ENCODE results near the gene RBM15B.
A peak's percentile ranks its signal among the peaks of the same experiment; 100 is the strongest.
"Not testable (repeated sequence)": the region's sequence is repeated elsewhere in the genome, so short reads cannot be mapped to it uniquely, and the experiment has no call there.

RBM15B gene, protein sequence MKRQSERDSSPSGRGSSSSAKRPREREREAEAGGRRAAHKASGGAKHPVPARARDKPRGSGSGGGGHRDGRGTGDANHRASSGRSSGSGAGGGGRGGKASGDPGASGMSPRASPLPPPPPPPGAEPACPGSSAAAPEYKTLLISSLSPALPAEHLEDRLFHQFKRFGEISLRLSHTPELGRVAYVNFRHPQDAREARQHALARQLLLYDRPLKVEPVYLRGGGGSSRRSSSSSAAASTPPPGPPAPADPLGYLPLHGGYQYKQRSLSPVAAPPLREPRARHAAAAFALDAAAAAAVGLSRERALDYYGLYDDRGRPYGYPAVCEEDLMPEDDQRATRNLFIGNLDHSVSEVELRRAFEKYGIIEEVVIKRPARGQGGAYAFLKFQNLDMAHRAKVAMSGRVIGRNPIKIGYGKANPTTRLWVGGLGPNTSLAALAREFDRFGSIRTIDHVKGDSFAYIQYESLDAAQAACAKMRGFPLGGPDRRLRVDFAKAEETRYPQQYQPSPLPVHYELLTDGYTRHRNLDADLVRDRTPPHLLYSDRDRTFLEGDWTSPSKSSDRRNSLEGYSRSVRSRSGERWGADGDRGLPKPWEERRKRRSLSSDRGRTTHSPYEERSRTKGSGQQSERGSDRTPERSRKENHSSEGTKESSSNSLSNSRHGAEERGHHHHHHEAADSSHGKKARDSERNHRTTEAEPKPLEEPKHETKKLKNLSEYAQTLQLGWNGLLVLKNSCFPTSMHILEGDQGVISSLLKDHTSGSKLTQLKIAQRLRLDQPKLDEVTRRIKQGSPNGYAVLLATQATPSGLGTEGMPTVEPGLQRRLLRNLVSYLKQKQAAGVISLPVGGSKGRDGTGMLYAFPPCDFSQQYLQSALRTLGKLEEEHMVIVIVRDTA

DNA sequence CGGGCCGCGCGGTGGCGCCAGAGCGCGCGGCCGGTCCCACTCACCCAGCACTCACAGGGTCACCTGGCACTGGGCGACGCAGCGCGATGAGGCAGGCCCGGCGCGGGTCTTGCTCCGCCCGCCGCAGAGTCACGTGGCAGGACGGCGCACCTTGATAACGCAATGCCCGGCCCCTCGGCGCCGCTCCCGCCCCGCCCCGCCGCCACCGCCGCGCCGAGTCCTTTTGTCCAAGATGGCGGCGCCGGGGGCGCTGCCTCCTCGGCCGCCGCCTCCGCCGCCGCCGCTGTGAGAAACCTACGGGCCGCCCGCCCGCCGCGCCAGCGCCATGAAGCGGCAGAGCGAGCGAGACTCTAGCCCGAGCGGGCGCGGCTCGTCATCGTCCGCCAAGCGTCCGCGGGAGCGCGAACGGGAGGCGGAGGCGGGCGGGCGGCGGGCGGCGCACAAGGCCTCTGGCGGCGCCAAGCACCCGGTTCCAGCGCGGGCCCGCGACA is at the start of gene RBM15B:
Gene RBM15B, plus strand, starts transcription at position 211 of the 491 bp plus-strand sequence. Its CDS starts 115 bp downstream, at position 326.
- DNase-seq (ENCODE audit: low read depth in 2 of 3, low spot score in 1 of 3), result peak; percentile 93 to 97 (median 95)

- DNase-seq (ENCODE audit: low read depth in 2 of 3, low spot score in 1 of 3), result no peak
These were observed 47.0 kb upstream of the RBM15B start for GRCh38 chr3:51343918-51344687.

DNA sequence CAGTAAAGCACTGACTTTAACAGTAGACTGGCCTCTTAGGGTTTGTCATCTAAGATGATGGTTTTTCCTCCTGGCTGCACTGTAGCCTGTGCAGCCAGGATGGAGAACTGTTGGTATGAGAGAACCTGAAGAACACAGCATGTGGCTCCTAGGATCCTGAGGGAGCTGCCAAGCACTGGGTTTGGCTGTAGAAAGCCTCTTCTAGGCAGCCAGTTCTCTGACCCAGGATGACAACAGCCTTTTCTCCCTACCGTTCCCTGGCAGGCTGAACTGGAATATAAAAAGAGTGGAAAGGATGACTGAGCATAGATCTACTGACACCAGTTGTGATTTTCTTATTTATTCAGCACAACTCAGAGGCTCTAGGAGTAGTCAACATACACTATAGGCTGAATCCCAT is 40.3 kb upstream of the RBM15B start:
- DNase-seq (ENCODE audit: low read depth in 2 of 3, low spot score in 1 of 3), result no peak

- no peak for DNase-seq (ENCODE audit: low read depth in 2 of 3, low spot score in 1 of 3)
These were observed 38.0 kb upstream of the RBM15B start for GRCh38 chr3:51353131-51353530.

- DNase-seq (ENCODE audit: low read depth in 2 of 3, low spot score in 1 of 3), result no peak
These were observed 37.4 kb upstream of the RBM15B start for GRCh38 chr3:51353691-51354090.

GRCh38 chr3:51354172-51354571 is 36.9 kb upstream of the RBM15B start:
- no peak for DNase-seq (ENCODE audit: low read depth in 2 of 3, low spot score in 1 of 3)

- no peak for DNase-seq (ENCODE audit: low read depth in 2 of 3, low spot score in 1 of 3)
These were observed 36.1 kb upstream of the RBM15B start for GRCh38 chr3:51354731-51355615.

- DNase-seq (ENCODE audit: low read depth in 2 of 3, low spot score in 1 of 3), result no peak
These were observed 35.0 kb upstream of the RBM15B start for GRCh38 chr3:51355891-51356578.

- no peak for DNase-seq (ENCODE audit: low read depth in 2 of 3, low spot score in 1 of 3)
These were observed 33.2 kb upstream of the RBM15B start for GRCh38 chr3:51357856-51358255.

DNA sequence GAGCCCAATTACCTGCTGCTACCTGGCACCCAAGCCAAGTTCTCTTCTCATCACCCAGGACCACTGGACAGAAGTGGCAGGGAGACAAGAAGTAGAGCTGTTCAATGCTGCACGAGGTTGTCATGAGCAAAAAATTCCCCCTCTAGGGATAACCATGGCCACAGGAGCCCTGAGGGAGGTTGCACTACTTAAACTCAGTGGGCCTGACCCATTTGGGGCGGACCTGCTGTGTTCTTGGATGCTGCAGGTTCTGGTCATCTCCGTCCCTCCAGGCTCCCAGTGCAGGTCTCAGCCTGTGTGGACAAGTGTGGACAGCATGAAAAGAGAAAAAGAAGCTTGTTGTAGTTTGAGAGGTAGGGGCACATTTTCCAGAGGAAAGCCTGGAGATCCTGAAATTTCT is 32.1 kb upstream of the RBM15B start:
- DNase-seq (ENCODE audit: low read depth in 2 of 3, low spot score in 1 of 3), result no peak

- DNase-seq (ENCODE audit: low read depth in 2 of 3, low spot score in 1 of 3), result no peak
These were observed 30.3 kb upstream of the RBM15B start for GRCh38 chr3:51360806-51361205.

DNA sequence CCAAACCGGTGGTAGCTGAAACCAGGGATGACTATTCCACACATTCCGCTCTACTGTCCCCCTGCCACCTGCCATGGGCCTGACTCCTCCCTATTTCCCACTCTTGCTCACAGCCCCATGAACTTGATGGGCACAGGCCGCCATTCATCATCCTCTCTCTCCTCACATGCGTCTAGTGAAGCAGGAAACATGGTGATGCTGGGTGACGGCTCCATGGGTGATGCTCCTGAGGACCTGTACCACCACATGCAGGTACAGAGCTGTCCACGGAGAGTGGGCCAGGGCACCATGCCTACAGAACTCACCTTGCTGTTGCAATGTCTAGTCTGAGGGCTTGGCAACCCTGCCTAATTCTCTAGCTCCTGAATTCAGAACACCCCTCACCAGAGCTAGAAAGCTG is 29.3 kb upstream of the RBM15B start:
- no peak for DNase-seq (ENCODE audit: low read depth in 2 of 3, low spot score in 1 of 3)

DNA sequence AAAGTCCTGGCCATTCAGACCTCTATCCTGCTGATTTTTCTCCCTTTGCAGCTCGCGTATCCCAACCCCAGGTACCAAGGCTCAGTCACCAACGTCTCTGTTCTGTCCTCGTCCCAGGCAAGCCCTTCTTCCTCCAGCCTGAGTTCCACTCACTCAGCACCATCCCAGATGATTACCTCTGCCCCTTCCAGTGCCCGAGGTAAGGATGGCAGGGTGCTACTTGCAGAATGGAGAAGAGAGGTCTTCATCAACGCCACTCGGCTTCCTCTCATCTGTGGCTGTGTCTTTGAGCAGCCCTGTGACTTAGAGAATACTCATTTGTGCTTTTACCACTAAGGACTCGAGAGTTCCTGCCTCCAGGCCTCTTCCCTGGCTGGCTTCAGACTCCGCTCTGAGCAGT is 28.6 kb upstream of the RBM15B start:
- no peak for DNase-seq (ENCODE audit: low read depth in 2 of 3, low spot score in 1 of 3)

DNA sequence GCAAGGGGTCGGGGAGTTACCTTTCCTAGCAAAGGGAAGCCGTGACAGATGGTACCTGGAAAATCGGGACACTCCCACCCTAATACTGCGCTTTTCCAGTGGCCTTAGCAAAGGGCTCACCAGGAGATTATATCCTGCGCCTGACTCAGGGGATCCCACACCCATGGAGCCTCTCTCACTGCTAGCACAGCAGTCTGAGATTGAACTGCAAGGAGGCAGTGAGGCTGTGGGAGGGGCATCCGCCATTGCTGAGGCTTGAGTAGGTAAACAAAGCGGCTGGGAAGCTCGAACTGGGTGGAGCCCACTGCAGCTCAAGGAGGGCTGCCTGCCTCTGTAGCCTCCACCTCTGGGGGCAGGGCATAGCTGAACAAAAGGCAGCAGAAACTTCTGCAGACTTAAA is 22.8 kb upstream of the RBM15B start:
- not testable (repeated sequence) for DNase-seq (ENCODE audit: low read depth in 2 of 3, low spot score in 1 of 3)

DNA sequence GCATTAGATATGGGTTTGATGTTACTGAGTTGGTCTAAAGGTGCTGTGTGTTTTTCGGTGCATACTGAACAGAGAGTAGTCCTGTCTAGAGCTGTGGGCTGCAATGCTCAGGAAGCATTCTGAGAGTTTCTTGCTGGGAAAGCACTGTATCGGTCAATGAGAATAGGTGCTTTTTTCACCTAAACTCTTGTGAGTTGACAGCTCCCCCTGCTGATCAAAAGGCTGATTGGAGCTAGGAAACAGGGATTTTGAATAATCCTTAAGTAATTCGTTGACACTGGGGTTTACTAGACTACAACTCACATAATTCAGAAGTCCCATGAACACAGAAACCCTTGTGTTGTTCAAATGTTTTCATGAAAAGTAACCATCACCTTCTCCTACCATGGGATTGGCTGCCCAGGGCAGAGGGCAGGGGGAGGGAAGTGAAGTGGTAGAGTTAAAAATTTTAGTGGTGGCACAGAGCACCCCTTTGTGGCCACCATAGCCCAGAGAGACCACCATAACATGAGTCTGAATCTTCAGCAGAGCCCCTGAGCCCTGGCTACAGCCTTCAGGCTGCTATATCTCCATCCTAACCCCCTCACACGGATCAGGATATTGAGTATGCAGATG is 19.0 kb upstream of the RBM15B start:
- peak in 1 of 3 donors; percentile 68 for DNase-seq (ENCODE audit: low read depth in 2 of 3, low spot score in 1 of 3)

DNA sequence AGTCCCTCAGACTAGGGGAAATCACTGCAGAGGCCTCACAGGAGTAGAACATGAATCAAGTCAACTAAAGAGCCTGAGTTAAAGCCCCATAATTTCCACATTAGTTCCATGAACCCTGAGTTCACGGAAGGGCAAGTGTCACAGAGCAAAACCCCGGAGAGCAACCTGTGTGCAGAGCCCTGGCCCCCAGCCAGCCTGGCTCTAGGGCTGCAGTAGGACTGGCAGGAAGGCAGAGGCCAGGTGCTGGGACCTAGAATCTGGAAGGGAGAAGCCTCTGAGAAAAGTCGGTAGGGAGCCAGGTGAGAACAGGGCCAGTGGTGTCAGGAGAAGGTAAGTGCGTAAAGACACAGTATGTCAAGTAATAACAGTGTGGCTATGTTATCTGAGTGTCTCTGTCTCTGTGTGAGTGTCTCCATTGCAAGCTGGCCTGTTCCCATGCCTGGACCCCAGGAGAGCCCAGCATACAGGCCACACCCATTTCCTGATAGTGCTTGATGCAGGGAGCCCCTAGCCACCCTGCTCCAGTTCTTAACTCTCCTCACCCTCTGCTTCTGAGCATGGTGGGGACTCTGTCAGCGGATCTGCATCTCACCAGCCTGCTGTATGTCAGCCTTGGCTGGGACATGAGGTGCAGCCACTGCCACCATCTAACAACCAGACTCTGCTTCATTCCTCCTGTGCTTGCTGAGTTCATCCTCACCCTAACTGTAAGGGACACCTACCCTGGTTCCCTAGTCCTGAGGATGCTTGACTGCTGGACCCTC is 17.2 kb upstream of the RBM15B start:
- DNase-seq (ENCODE audit: low read depth in 2 of 3, low spot score in 1 of 3), result no peak

- DNase-seq (ENCODE audit: low read depth in 2 of 3, low spot score in 1 of 3), result no peak
These were observed 16.6 kb upstream of the RBM15B start for GRCh38 chr3:51374456-51374855.

GRCh38 chr3:51375136-51375535 is 15.9 kb upstream of the RBM15B start:
- DNase-seq (ENCODE audit: low read depth in 2 of 3, low spot score in 1 of 3), result no peak
